ENCODE measurements around the gene PHF3. TPM values are rescaled to one million over a fixed set of nuclear protein-coding genes. Genes with fewer than 3 reads are reported as not detected.

Gene PHF3
- total RNA-seq, 1 donor from 2014 or later = 33.4 TPM

GRCh38 chr6:63721181-63721580, 85.6 kb downstream of the PHF3 start:
- H3K9me3 Mint-ChIP-seq (ENCODE audit: unreplicated experiment) = no peaks in the 10 kb centered on the region
- no peak overlapping the region for H3K4me3 Mint-ChIP-seq (ENCODE audit: unreplicated experiment)
- H3K4me2 ChIP-seq (ENCODE audit: low read length) = no peak overlapping the region
- H3K27me3 ChIP-seq (ENCODE audit: insufficient read depth, low read length) = no peaks in the 10 kb centered on the region
- no peaks in the 10 kb centered on the region for H3K79me2 ChIP-seq (ENCODE audit: insufficient read depth, low read length)
- H3K4me1 ChIP-seq (ENCODE audit: insufficient read depth, low read length) = no peaks in the 10 kb centered on the region
- no peaks in the 10 kb centered on the region for H3K36me3 Mint-ChIP-seq (ENCODE audit: low read depth, unreplicated experiment)
- no peak overlapping the region for H2AFZ ChIP-seq (ENCODE audit: low read depth, low read length)
- DNase-seq (ENCODE audit: low read depth) (no peak), FAIRE-seq (no peak)
- H3K27ac ChIP-seq (ENCODE audit: low read depth, low read length) = no peak overlapping the region
- H3K9me3 ChIP-seq (ENCODE audit: insufficient read depth, low read depth, low read length) = no peaks in the 10 kb centered on the region
- no peak overlapping the region for H3K9ac ChIP-seq (ENCODE audit: low read length)
- H3K27me3 Mint-ChIP-seq (ENCODE audit: low read depth, unreplicated experiment) = no peaks in the 10 kb centered on the region
- no peaks in the 10 kb centered on the region for H4K20me1 ChIP-seq (ENCODE audit: insufficient read depth, low read length)
- no peak overlapping the region for H3K4me3 ChIP-seq (ENCODE audit: insufficient read depth, low read depth, low read length)
- no peaks in the 10 kb centered on the region for H3K4me1 Mint-ChIP-seq (ENCODE audit: low read depth, unreplicated experiment)
- no peaks in the 10 kb centered on the region for H3K36me3 ChIP-seq (ENCODE audit: insufficient read depth, low read length)
- H3K27ac Mint-ChIP-seq (ENCODE audit: unreplicated experiment) = no peak overlapping the region
- TF ChIP-seq EZH2 (IDR thresholded peaks at IDR 0.05; ENCODE audit: insufficient read depth, low read length) (no peak), CTCF (IDR thresholded peaks at IDR 0.05; ENCODE audit: insufficient read depth, low read depth, low read length) (no peak)

GRCh38 chr6:63724721-63725120, 89.1 kb downstream of the PHF3 start:
- DNase-seq (ENCODE audit: low read depth) = no peak
- Mint-ChIP-seq H3K27ac (ENCODE audit: unreplicated experiment) (no peak overlapping the region), H3K4me3 (ENCODE audit: unreplicated experiment) (no peak overlapping the region), H3K27me3 (ENCODE audit: low read depth, unreplicated experiment) (no peaks in the 10 kb centered on the region), H3K4me1 (ENCODE audit: low read depth, unreplicated experiment) (no peaks in the 10 kb centered on the region), H3K9me3 (ENCODE audit: unreplicated experiment) (no peaks in the 10 kb centered on the region), H3K36me3 (ENCODE audit: low read depth, unreplicated experiment) (no peaks in the 10 kb centered on the region)
- no peaks in the 10 kb centered on the region for H3K27me3 ChIP-seq (ENCODE audit: insufficient read depth, low read length)
- H3K4me2 ChIP-seq (ENCODE audit: low read length) = no peak overlapping the region
- no peaks in the 10 kb centered on the region for H3K36me3 ChIP-seq (ENCODE audit: insufficient read depth, low read length)
- H4K20me1 ChIP-seq (ENCODE audit: insufficient read depth, low read length) = no peaks in the 10 kb centered on the region
- H3K4me1 ChIP-seq (ENCODE audit: insufficient read depth, low read length) = no peaks in the 10 kb centered on the region
- TF ChIP-seq EZH2 (IDR thresholded peaks at IDR 0.05; ENCODE audit: insufficient read depth, low read length) (no peak), CTCF (IDR thresholded peaks at IDR 0.05; ENCODE audit: insufficient read depth, low read depth, low read length) (no peak)
- H3K27ac ChIP-seq (ENCODE audit: low read depth, low read length) = no peak overlapping the region
- no peak overlapping the region for H3K9ac ChIP-seq (ENCODE audit: low read length)
- H3K9me3 ChIP-seq (ENCODE audit: insufficient read depth, low read depth, low read length) = no peaks in the 10 kb centered on the region
- no peak overlapping the region for H3K4me3 ChIP-seq (ENCODE audit: insufficient read depth, low read depth, low read length)
- no peaks in the 10 kb centered on the region for H3K79me2 ChIP-seq (ENCODE audit: insufficient read depth, low read length)
- FAIRE-seq = no peak
- no peak overlapping the region for H2AFZ ChIP-seq (ENCODE audit: low read depth, low read length)

GRCh38 chr6:63730311-63730710, 94.7 kb downstream of the PHF3 start:
- Mint-ChIP-seq H3K27me3 (ENCODE audit: low read depth, unreplicated experiment) (no peaks in the 10 kb centered on the region), H3K4me3 (ENCODE audit: unreplicated experiment) (no peak overlapping the region), H3K9me3 (ENCODE audit: unreplicated experiment) (no peaks in the 10 kb centered on the region), H3K36me3 (ENCODE audit: low read depth, unreplicated experiment) (no peaks in the 10 kb centered on the region), H3K4me1 (ENCODE audit: low read depth, unreplicated experiment) (no peaks in the 10 kb centered on the region), H3K27ac (ENCODE audit: unreplicated experiment) (no peak overlapping the region)
- no peak overlapping the region for H3K9ac ChIP-seq (ENCODE audit: low read length)
- H3K4me1 ChIP-seq (ENCODE audit: insufficient read depth, low read length) = peaks cover 9% of the 10 kb centered on the region
- no peak for TF ChIP-seq CTCF (IDR thresholded peaks at IDR 0.05; ENCODE audit: insufficient read depth, low read depth, low read length)
- TF ChIP-seq EZH2 (IDR thresholded peaks at IDR 0.05; ENCODE audit: insufficient read depth, low read length) = no peak
- H2AFZ ChIP-seq (ENCODE audit: low read depth, low read length) = no peak overlapping the region
- no peak overlapping the region for H3K4me2 ChIP-seq (ENCODE audit: low read length)
- no peak for FAIRE-seq
- H3K9me3 ChIP-seq (ENCODE audit: insufficient read depth, low read depth, low read length) = no peaks in the 10 kb centered on the region
- H3K4me3 ChIP-seq (ENCODE audit: insufficient read depth, low read depth, low read length) = no peak overlapping the region
- no peak overlapping the region for H3K27ac ChIP-seq (ENCODE audit: low read depth, low read length)
- H3K27me3 ChIP-seq (ENCODE audit: insufficient read depth, low read length) = no peaks in the 10 kb centered on the region
- DNase-seq (ENCODE audit: low read depth) = no peak
- H4K20me1 ChIP-seq (ENCODE audit: insufficient read depth, low read length) = no peaks in the 10 kb centered on the region
- no peaks in the 10 kb centered on the region for H3K79me2 ChIP-seq (ENCODE audit: insufficient read depth, low read length)
- H3K36me3 ChIP-seq (ENCODE audit: insufficient read depth, low read length) = no peaks in the 10 kb centered on the region

Data from astrocyte (in vitro differentiated cells and primary cell).